Embryonic facial prominence (tissue), 1 donor: ENCODE data around the gene TIFAB.

Experiments
- DNase-seq: peaks from one replicate; pipeline ENCODE4 v3.0.0-alpha.2; 2016; ENCODE audit errors: extremely low spot score

The TIFAB gene

GRCh38 chr5:135426102-135427082 is 25.8 kb downstream of the TIFAB start:
- no peak for DNase-seq

GRCh38 chr5:135425641-135426040 is 26.5 kb downstream of the TIFAB start:
- DNase-seq, result no peak

- DNase-seq, result no peak
Observed at GRCh38 chr5:135423846-135424168, 28.3 kb downstream of the TIFAB start.

GRCh38 chr5:135423146-135423845 is 28.9 kb downstream of the TIFAB start:
- no peak for DNase-seq

GRCh38 chr5:135422419-135422818 is 29.7 kb downstream of the TIFAB start:
- DNase-seq, result no peak

GRCh38 chr5:135417083-135417482 is 35.1 kb downstream of the TIFAB start:
- no peak for DNase-seq

GRCh38 chr5:135405082-135405481 is 47.1 kb downstream of the TIFAB start:
- DNase-seq, result no peak

GRCh38 chr5:135402031-135402430 is 50.1 kb downstream of the TIFAB start:
- no peak for DNase-seq

- no peak for DNase-seq
Observed at GRCh38 chr5:135400866-135401265, 51.3 kb downstream of the TIFAB start.

- DNase-seq, result no peak
Observed at GRCh38 chr5:135399794-135400542, 52.2 kb downstream of the TIFAB start.

- peak; percentile 48 for DNase-seq
Observed at GRCh38 chr5:135398855-135399793, 53.0 kb downstream of the TIFAB start, which contains the start of gene MACROH2A1. MACROH2A1 (minus strand) TSS chr5:135399231; CDS start chr5:135389093, 10,138 bp downstream.

- DNase-seq, result no peak
Observed at GRCh38 chr5:135398160-135398854, 53.8 kb downstream of the TIFAB start.
